SJCRH30 (cell line): ENCODE data around the gene TSHZ2. TPM values are rescaled to one million over a fixed set of nuclear protein-coding genes. Genes with fewer than 3 reads are reported as not detected.

Source experiments
- DNase-seq, 2 experiments: peaks; one replicate each; pipeline ENCODE4 v3.0.0-alpha.2; 2015 to 2020
- H3K27ac ChIP-seq: fragments of 250-450 bp; sonication (Bioruptor Pico); 2 replicates; pipeline ENCODE4 v1.5.1; 2020; ENCODE audit warnings: mild to moderate bottlenecking, moderate library complexity
- H3K27me3 ChIP-seq: fragments of 250-450 bp; sonication (Bioruptor Pico); 2 replicates; pipeline ENCODE4 v1.5.1; 2020; ENCODE audit warnings: mild to moderate bottlenecking, moderate library complexity
- H3K36me3 ChIP-seq: fragments of 250-450 bp; sonication (Bioruptor Pico); 2 replicates; pipeline ENCODE4 v1.5.1; 2020; ENCODE audit warnings: mild to moderate bottlenecking, moderate library complexity
- H3K4me1 ChIP-seq: fragments of 250-450 bp; sonication (Bioruptor Pico); 2 replicates; pipeline ENCODE4 v1.5.1; 2020; ENCODE audit warnings: mild to moderate bottlenecking, moderate library complexity
- H3K4me3 ChIP-seq: fragments of 250-450 bp; sonication (Bioruptor Pico); 2 replicates; pipeline ENCODE4 v1.5.1; 2020; ENCODE audit warnings: mild to moderate bottlenecking, moderate library complexity
- H3K9me3 ChIP-seq: fragments of 250-450 bp; sonication (Bioruptor Pico); replicated peaks from 2 replicates; pipeline ENCODE4 v1.5.1; 2020; ENCODE audit warnings: mild to moderate bottlenecking, moderate library complexity
- total RNA-seq: library from RNA; depleted of rRNA; stranded (reverse); fragments of >200 nt; shearing (Covaris generic); gene quantifications from 2 replicates; pipeline ENCODE4 v1.2.3, GENCODE V29; 2014

The TSHZ2 gene
- total RNA-seq, 1 experiment from 2014 or later = not detected

GRCh38 chr20:53068241-53068640, 96.1 kb downstream of the TSHZ2 start:
- DNase-seq = no peak
- Histone ChIP-seq H3K27ac (no peak overlapping the region), H3K36me3 (no peaks in the 10 kb centered on the region)

DNA sequence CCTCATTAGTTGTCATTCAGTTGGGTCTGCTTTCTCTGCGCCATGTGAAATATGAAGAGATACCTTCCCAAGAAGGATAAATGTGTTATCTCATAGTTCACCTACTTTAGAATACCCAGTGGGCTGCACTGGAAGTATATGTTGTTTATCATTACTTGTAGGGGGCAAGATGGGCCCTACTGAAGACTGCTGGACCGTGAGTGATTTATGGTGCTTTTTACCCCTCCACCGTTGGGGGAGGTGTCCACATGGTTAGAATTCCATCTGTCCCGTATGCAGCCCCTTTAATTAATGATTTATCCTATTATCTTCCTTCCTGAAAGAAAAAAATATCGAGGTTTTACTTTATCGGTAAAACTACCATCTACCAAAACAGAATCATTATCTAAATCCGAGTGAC, 97.0 kb downstream of the TSHZ2 start:
- Histone ChIP-seq H3K4me3 (no peak overlapping the region), H3K4me1 (no peaks in the 10 kb centered on the region), H3K9me3 (no peaks in the 10 kb centered on the region; the same call in 1 of the 2 replicates), H3K27ac (no peak overlapping the region), H3K27me3 (peaks cover 27% of the 10 kb centered on the region), H3K36me3 (no peaks in the 10 kb centered on the region)
- no peak for DNase-seq

More at GRCh38 chr20:53068241-53068640, 96.1 kb downstream of the TSHZ2 start:
- Histone ChIP-seq H3K4me1 (no peaks in the 10 kb centered on the region), H3K4me3 (no peak overlapping the region), H3K9me3 (no peaks in the 10 kb centered on the region; the same call in 1 of the 2 replicates), H3K27me3 (peaks cover 27% of the 10 kb centered on the region)

DNA sequence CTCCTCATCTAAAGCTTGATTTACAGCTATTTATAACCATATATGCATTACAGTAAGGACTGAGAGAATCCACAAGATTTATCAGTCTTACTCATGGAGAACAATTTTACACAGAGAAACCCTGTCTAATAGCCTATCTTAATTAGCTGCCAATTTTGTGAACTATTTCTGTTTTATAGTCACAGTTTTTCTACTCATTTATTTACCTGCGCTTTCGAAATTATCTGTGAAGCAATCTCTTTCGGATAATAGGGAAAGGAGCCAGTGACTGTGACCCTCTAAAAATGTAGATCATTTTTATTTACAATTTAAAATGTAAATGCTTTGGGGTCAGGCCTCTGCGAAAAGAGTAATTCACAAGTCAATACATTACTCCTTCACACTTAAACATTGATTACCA, 98.1 kb downstream of the TSHZ2 start:
- Histone ChIP-seq H3K4me3 (no peak overlapping the region), H3K9me3 (no peaks in the 10 kb centered on the region; the same call in 1 of the 2 replicates), H3K27me3 (peaks cover 27% of the 10 kb centered on the region), H3K36me3 (no peaks in the 10 kb centered on the region), H3K4me1 (no peaks in the 10 kb centered on the region), H3K27ac (no peak overlapping the region)
- DNase-seq = no peak

DNA sequence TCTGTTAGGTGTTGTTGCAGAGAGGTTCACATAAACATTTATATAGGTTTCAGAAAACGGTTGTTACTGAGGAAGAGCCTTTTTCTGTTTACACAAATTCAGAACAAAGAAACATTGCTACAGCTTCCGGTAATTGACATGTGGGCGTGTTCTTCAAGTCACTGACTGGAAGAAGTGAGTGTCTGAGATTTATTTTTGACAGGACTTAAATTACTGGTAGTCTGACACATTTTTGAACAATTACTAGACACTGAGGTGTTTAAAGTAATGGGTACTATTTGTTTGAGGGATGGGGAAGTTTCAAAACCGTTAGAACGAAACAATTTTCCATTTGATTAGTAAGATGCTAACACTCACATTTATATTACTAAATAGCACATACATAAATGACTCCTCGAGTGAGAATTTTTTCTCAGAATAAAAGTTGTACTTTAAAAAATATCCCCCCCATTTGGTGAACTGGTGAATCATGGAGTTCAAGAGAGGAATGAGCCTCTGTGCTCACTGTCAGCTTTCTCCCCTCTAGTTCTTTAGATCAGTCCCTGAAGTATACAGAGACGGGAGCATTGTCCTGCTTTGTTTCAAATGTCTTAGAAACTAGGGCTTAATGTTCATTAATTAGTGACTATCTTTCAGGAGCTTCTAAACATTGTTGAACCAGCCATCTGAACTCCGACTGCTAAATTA, 98.7 kb downstream of the TSHZ2 start:
- no peak for DNase-seq
- H3K9me3 ChIP-seq = no peaks in the 10 kb centered on the region; the same call in 1 of the 2 replicates
- H3K4me3 ChIP-seq = no peak overlapping the region
- no peaks in the 10 kb centered on the region for H3K36me3 ChIP-seq
- H3K27ac ChIP-seq = no peak overlapping the region
- H3K27me3 ChIP-seq = peaks cover 27% of the 10 kb centered on the region
- no peaks in the 10 kb centered on the region for H3K4me1 ChIP-seq

- no peak overlapping the region for H3K4me3 ChIP-seq
- no peak overlapping the region for H3K27ac ChIP-seq
- H3K36me3 ChIP-seq = no peaks in the 10 kb centered on the region
- no peaks in the 10 kb centered on the region; the same call in 1 of the 2 replicates for H3K9me3 ChIP-seq
- peaks cover 27% of the 10 kb centered on the region for H3K27me3 ChIP-seq
- H3K4me1 ChIP-seq = no peaks in the 10 kb centered on the region
- no peak for DNase-seq
These were observed 99.7 kb downstream of the TSHZ2 start for GRCh38 chr20:53071833-53072232.

- no peak overlapping the region for H3K4me3 ChIP-seq
- H3K27me3 ChIP-seq = peaks cover 27% of the 10 kb centered on the region
- no peaks in the 10 kb centered on the region for H3K36me3 ChIP-seq
- no peaks in the 10 kb centered on the region; the same call in 1 of the 2 replicates for H3K9me3 ChIP-seq
- H3K4me1 ChIP-seq = no peaks in the 10 kb centered on the region
- H3K27ac ChIP-seq = no peak overlapping the region
- DNase-seq = no peak
These were observed 100.9 kb downstream of the TSHZ2 start for GRCh38 chr20:53072923-53073579.

DNA sequence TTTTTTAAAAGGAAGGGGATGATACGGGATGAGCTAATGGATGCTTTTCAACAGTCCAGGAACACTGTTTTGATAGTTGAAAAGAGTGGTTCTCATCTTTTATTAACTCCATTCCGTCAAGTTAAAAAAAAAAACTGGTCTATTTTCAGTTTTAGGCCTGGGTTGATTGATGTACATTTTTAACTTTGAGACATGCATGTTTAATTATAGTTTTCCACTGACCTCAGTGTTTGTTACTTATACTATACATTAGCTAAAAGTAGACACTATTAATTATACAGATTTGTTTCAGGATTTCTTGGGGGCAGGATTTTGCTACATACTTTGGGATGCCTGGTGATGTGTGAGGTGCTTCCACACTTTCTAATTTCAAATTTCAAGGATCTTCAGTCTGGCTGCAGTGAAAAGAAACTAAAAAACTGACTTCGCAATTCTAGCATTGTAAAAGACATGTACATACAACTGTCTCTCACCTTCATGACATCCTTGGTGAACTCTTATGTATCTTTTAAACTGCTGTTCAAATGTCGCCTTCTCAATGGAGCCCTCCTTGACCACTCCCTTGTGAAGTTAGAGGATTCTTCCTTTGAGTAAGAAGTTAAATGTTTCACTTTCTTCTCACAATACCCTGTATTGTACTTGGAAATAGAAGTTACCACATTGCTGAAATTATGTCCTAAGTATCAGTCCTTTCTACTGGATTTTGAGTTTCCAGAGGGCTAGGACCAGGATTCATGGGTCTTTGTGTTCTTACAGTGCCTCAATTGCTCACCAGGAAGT, 101.7 kb downstream of the TSHZ2 start:
- Histone ChIP-seq H3K4me3 (no peak overlapping the region), H3K27ac (no peak overlapping the region), H3K36me3 (no peaks in the 10 kb centered on the region), H3K9me3 (no peaks in the 10 kb centered on the region), H3K27me3 (peaks cover 27% of the 10 kb centered on the region), H3K4me1 (no peaks in the 10 kb centered on the region)
- no peak for DNase-seq

GRCh38 chr20:53074811-53075314, 102.7 kb downstream of the TSHZ2 start:
- no peak for DNase-seq
- H3K27ac ChIP-seq = no peak overlapping the region
- no peaks in the 10 kb centered on the region for H3K9me3 ChIP-seq
- H3K4me3 ChIP-seq = no peak overlapping the region
- H3K36me3 ChIP-seq = no peaks in the 10 kb centered on the region
- no peaks in the 10 kb centered on the region for H3K4me1 ChIP-seq
- H3K27me3 ChIP-seq = peaks cover 18% of the 10 kb centered on the region

GRCh38 chr20:53076668-53077067, 104.5 kb downstream of the TSHZ2 start:
- peaks cover 2% of the 10 kb centered on the region for H3K27me3 ChIP-seq
- H3K9me3 ChIP-seq = no peaks in the 10 kb centered on the region
- no peak overlapping the region for H3K27ac ChIP-seq
- H3K36me3 ChIP-seq = no peaks in the 10 kb centered on the region
- no peaks in the 10 kb centered on the region for H3K4me1 ChIP-seq
- no peak overlapping the region for H3K4me3 ChIP-seq
- DNase-seq = no peak

DNA sequence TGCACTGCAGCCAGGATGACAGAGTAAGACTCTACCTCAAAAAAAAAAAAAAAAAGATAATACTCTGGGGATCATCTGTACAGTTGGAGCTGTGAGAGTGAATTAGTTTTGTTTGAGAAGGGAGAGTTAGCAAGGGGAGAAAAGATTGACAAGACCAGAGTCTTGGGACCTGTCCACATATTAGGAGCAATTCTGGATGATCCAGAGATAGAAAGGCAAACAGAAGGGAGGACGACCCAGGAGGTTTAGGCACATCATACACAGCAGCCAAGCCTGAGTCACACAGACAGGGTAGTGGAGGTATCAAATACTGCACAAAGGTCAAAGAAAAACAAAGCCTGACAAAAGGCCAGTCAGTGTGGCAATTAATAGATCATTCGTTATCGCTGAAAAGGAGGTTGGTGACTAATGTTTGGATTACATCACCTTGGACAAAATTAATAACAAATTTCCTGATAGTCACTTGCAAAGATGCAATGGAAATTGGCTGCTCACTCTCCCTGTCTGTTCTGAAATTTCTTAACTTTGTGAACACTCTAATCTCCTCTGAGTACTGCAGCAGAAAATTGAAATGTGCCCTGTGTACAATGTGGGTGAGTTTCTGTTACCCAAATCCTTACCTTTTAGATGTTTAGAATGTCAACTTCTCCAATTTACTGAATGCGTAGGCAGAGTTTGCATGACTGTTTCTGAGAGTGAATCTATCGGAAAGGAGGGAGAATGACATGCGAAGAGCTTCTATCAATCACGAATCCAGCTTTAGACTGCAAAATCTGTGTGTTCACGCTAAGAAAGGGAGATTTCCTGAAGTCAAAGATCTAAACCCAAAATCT, 105.4 kb downstream of the TSHZ2 start:
- no peak overlapping the region for H3K27ac ChIP-seq
- H3K9me3 ChIP-seq = no peaks in the 10 kb centered on the region
- H3K36me3 ChIP-seq = no peaks in the 10 kb centered on the region
- no peak for DNase-seq
- no peak overlapping the region for H3K4me3 ChIP-seq
- no peaks in the 10 kb centered on the region; the same call in 1 of the 2 replicates for H3K27me3 ChIP-seq
- no peaks in the 10 kb centered on the region for H3K4me1 ChIP-seq

DNA sequence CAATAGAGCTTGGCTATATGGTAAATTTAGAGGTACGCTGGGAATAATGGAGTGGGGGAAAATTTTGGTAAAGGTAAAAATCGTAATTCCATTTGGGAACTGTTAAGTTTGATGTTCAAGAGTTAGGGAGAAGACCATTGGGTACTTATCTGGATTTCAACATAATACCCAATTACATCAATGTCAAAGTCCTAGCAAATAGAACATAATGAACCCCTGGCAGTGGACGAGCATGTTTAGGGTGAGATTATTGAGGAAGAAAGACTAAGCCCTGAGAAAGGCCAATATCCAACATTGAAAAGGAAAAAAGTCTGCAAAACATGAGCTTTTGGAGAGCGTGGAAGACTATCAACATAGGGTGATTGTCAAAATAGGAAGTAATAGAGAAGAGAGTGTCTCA, 106.6 kb downstream of the TSHZ2 start:
- no peak for DNase-seq
- Histone ChIP-seq H3K4me1 (no peaks in the 10 kb centered on the region), H3K36me3 (no peaks in the 10 kb centered on the region), H3K4me3 (no peak overlapping the region), H3K9me3 (no peaks in the 10 kb centered on the region), H3K27ac (no peak overlapping the region), H3K27me3 (peaks cover 4% of the 10 kb centered on the region)

GRCh38 chr20:53079261-53079691, 107.1 kb downstream of the TSHZ2 start:
- Histone ChIP-seq H3K36me3 (no peaks in the 10 kb centered on the region), H3K27me3 (peaks cover 9% of the 10 kb centered on the region), H3K4me1 (no peaks in the 10 kb centered on the region), H3K27ac (no peak overlapping the region), H3K9me3 (no peaks in the 10 kb centered on the region), H3K4me3 (no peak overlapping the region)
- DNase-seq = no peak

DNA sequence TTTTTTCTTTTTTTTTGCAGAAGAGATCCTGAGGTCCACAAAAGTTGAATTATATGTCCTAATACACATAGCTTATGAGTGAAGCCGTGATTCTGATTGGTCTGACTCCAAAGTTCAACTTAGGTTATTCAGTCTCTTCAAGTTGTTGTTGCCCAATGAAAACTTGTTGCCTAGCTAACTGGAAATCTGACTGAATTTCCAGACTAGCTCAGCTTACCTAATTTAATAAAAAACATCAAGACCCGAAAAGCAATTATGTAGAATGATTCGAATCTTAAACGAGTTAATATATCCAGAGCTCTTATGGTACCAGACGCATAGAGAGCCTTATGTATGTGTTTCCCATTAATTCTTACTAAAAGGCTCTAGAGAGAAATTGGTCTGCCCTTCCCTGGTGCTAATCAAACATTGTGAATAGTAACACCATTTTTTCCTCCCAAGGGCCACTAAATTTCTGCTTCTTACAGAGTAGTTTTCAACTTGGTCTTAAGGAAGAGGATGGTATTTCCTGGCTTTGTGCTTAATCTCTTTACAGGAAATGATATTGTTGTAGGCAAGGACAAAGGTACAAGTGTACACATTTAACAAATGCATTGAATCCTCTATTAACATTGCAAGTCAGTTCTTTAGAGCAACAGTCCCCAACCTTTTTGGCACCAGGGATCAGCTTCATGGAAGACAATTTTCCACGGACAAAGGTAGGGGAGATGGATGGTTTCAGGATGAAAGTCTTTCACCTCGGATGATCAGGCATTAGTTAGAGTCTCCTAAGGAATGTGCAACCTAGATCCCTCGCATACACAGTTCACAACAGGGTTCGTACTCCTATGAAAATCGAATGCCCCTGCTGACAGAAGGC, 107.9 kb downstream of the TSHZ2 start:
- Histone ChIP-seq H3K9me3 (no peaks in the 10 kb centered on the region), H3K4me3 (no peak overlapping the region), H3K36me3 (no peaks in the 10 kb centered on the region), H3K27ac (no peak overlapping the region), H3K27me3 (peaks cover 10% of the 10 kb centered on the region), H3K4me1 (no peaks in the 10 kb centered on the region)
- DNase-seq = no peak

DNA sequence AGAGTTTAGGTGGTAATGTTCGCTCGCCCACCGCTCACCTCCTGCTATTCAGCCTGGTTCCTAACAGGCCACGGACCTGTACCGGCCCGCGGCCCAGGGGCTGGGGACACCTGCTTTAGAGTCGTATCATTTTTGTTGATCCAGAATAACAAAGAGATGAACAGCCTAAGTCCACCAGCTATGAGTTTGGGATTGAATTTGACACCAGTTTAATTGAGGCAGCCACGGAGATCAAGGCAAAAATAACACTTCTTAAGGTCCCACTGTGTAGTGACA, 108.5 kb downstream of the TSHZ2 start:
- no peak overlapping the region for H3K4me3 ChIP-seq
- no peak for DNase-seq
- no peak overlapping the region for H3K27ac ChIP-seq
- H3K9me3 ChIP-seq = no peaks in the 10 kb centered on the region
- H3K36me3 ChIP-seq = no peaks in the 10 kb centered on the region
- H3K27me3 ChIP-seq = peaks cover 10% of the 10 kb centered on the region
- H3K4me1 ChIP-seq = no peaks in the 10 kb centered on the region
